ENCODE measurements around the gene GSN. TPM values are rescaled to one million over a fixed set of nuclear protein-coding genes. Genes with fewer than 3 reads are reported as not detected.

Gene GSN
- polyA plus RNA-seq, 2 of the 4 experiments (the other 2 are of a cell fraction): 33.7 to 77.2 TPM

GRCh38 chr9:121316378-121316777 is 48.4 kb downstream of the GSN start (continued):
- TF ChIP-seq RFX5 (IDR thresholded peaks at IDR 0.05): no peak
- TF ChIP-seq HOXB5 (CRISPR knock-in tag; IDR thresholded peaks at IDR 0.05): no peak
- TF ChIP-seq TP53 (CRISPR knock-in tag; IDR thresholded peaks at IDR 0.05): no peak
- no peak for TF ChIP-seq CHD2 (IDR thresholded peaks at IDR 0.05; ENCODE audit: low read length, partially characterized antibody)
- TF ChIP-seq EP300 (IDR thresholded peaks at IDR 0.05): no peak

DNA sequence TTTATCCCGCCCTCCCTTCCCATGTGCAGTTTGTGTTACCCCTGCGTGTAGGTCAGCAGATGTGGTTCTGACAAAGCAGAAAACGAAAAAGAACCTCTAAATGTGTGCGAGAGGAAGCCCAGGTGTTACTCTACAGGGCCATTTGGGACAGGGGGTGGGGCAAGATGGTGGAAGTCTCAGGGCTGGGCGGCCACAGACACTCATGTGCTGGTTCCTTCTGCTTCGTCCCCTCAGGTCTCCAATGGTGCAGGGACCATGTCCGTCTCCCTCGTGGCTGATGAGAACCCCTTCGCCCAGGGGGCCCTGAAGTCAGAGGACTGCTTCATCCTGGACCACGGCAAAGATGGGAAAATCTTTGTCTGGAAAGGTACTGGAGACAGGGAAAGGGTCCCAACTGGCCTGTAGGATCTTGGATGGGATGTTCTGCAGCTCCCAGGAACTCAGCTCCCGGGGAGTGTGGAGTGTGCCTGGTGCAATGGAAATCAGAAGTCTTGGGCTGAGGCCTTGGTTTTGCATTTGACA is 49.0 kb downstream of the GSN start:
- Histone ChIP-seq H3K9me3 (no peaks in the 10 kb centered on the region), H3K27ac (peak overlapping the region in 1 of 2 experiments; percentile 61; a peak in 2 of 6 replicates), H3K4me3 (no peak overlapping the region), H3K4me2 (no peak overlapping the region), H3K4me1 (peaks cover 27% of the 10 kb centered on the region)
- FAIRE-seq (no peak), ATAC-seq (no peak), DNase-seq (ENCODE audit: low read depth in 1 of 2, low spot score in 1 of 2) (no peak)
- WGBS (ENCODE audit: missing lambda C conversion rate): 94% methylated on average over 11 of the region's 11 CpGs
- ChIA-PET POLR2A (no interaction called here), CTCF (interaction anchor here (0.9 to 14.9 kb wide), 9 partner anchors 11 to 124 kb away, joined by 3 to 410 read pairs (median 45); partner anchors contain the start of gene RAB14)
- no peak for TF ChIP-seq NFE2L2 (conservative IDR thresholded peaks at IDR 0.05; ENCODE audit: low read length)
- TF ChIP-seq PHF8 (IDR thresholded peaks at IDR 0.05; ENCODE audit: borderline replicate concordance, low read depth): no peak

- CTCF ChIA-PET: interaction anchor here (0.9 to 14.9 kb wide), 16 partner anchors 12 to 122 kb away, joined by 3 to 410 read pairs (median 48); partner anchors contain the start of genes GSN and RAB14
- TF ChIP-seq HDAC2 (IDR thresholded peaks at IDR 0.05) (no peak), TP53 (CRISPR knock-in tag; IDR thresholded peaks at IDR 0.05) (no peak), MYC (IDR thresholded peaks at IDR 0.05; ENCODE audit: borderline replicate concordance, low read length) (no peak), EHF (CRISPR knock-in tag; IDR thresholded peaks at IDR 0.05) (no peak)
- ATAC-seq: no peak
- Histone ChIP-seq H3K4me2 (peak overlapping the region; percentile 17; the same call in 2 of the 3 replicates), H3K4me3 (no peak overlapping the region), H3K4me1 (peaks cover 36% of the 10 kb centered on the region), H3K27ac (peak overlapping the region; percentile 41 to 61; a peak in 4 of 6 replicates), H3K9me3 (no peaks in the 10 kb centered on the region)
- WGBS (ENCODE audit: missing lambda C conversion rate): 63% methylated on average over 6 of the region's 6 CpGs
- POLR2A ChIA-PET: interaction anchor here (1.2 kb wide), 1 partner anchor 55 kb away, joined by 3 read pairs; no protein-coding TSS in a partner anchor
- no peak for DNase-seq (ENCODE audit: low read depth in 1 of 2, low spot score in 1 of 2)
- no peak for FAIRE-seq
Measured at GRCh38 chr9:121317737-121318630, 50.0 kb downstream of the GSN start.

- 96% methylated on average over 19 of the region's 19 CpGs for WGBS (ENCODE audit: missing lambda C conversion rate)
- ATAC-seq: no peak
- DNase-seq (ENCODE audit: low read depth in 1 of 2, low spot score in 1 of 2): no peak
- no peak overlapping the region for H3K4me2 ChIP-seq
- H3K4me3 ChIP-seq: no peak overlapping the region
- FAIRE-seq: no peak
- peak overlapping the region; percentile 37 to 61; a peak in 4 of 6 replicates for H3K27ac ChIP-seq
- POLR2A ChIA-PET: interaction anchor here (1.2 kb wide), 1 partner anchor 54 kb away, joined by 3 read pairs; no protein-coding TSS in a partner anchor
- H3K4me1 ChIP-seq: peaks cover 44% of the 10 kb centered on the region
- CTCF ChIA-PET: interaction anchor here (0.6 to 14.9 kb wide), 40 partner anchors 9 to 1043 kb away, joined by 3 to 410 read pairs (median 14); partner anchors contain the start of gene GSN
- H3K9me3 ChIP-seq: no peaks in the 10 kb centered on the region
- TF ChIP-seq EP300 (IDR thresholded peaks at IDR 0.05) (no peak), RNF2 (IDR thresholded peaks at IDR 0.05; ENCODE audit: borderline replicate concordance, low read depth) (no peak), NFE2L2 (conservative IDR thresholded peaks at IDR 0.05; ENCODE audit: low read length) (no peak), SREBF2 (IDR thresholded peaks at IDR 0.05) (no peak), JUNB (IDR thresholded peaks at IDR 0.05) (no peak), FOXS1 (CRISPR knock-in tag; IDR thresholded peaks at IDR 0.05) (no peak), EHMT2 (IDR thresholded peaks at IDR 0.05; ENCODE audit: low read depth) (no peak), REST (IDR thresholded peaks at IDR 0.05) (no peak), HOXB13 (CRISPR knock-in tag; IDR thresholded peaks at IDR 0.05; ENCODE audit: low read depth) (no peak), CBX2 (IDR thresholded peaks at IDR 0.05; ENCODE audit: borderline replicate concordance, low read depth) (no peak), TP53 (CRISPR knock-in tag; IDR thresholded peaks at IDR 0.05) (no peak), E2F6 (IDR thresholded peaks at IDR 0.05; ENCODE audit: borderline replicate concordance, low read depth) (no peak), FOSB (CRISPR knock-in tag; IDR thresholded peaks at IDR 0.05) (no peak), NPAS2 (CRISPR knock-in tag; IDR thresholded peaks at IDR 0.05; ENCODE audit: borderline replicate concordance) (no peak), PBX3 (IDR thresholded peaks at IDR 0.05) (no peak), CBX8 (IDR thresholded peaks at IDR 0.05) (no peak)
Measured at GRCh38 chr9:121318631-121319382, 50.8 kb downstream of the GSN start.

All from A549 (cell line).